GM23248 (cell line): Measurements from ENCODE around the gene FGFR4.

Experiments
- EZH2 ChIP-seq: fragments of 200-600 bp; sonication (generic); IDR thresholded peaks from 2 replicates; pipeline ENCODE4 v1.6.1; 2018; ENCODE audit warnings: antibody characterized with exemption, mild to moderate bottlenecking; ENCODE audit not compliant: insufficient read depth, poor library complexity, severe bottlenecking
- EZH2phosphoT487 ChIP-seq: fragments of 200-600 bp; sonication (generic); IDR thresholded peaks from 2 replicates; pipeline ENCODE4 v1.6.1; 2018; ENCODE audit warnings: antibody characterized with exemption, moderate library complexity, mild to moderate bottlenecking, low read depth; ENCODE audit not compliant: insufficient read depth

DNA sequence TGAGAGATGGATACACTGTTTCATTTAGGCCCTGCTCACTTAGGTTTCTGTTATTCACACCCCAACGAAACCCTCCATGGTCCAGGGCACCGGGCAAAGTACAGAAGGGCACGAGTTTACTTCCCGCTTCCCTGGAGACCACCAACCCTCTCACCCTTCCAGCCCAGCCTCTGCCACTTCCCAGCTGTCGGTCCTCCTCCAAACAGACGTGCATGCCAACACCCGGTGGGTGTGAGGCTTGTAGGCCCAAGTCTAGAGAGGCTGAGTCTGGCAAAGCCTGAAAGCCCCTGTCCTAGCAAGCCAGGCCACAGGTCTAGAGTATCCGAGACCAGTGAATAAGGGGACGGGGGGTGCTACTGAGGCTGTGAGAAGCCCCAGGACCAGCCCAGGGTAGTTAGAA is 7.1 kb upstream of the FGFR4 start:
- TF ChIP-seq EZH2, result no peak
- no peak for TF ChIP-seq EZH2phosphoT487
